ENCODE data around the gene ZC3H12A.

ZC3H12A gene

DNA sequence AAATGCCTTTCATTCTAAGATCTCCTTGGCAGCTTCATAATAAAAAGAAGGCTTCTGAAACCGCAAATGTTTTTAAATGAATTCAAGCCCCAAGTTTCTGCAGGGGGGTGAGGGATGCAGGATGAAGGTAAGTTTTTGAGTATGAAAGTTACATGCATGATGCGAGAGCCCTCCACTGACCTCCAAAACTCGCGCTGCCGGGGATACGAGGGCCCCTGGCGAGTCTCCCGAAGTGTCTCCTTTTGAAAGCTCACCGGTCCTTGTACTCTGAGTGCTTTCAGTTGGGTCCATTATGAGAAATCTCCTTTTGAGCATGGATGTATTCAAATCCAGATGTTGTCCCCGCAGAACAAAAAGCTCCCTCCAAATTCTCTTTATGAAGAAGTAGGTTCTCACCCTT, 18.9 kb upstream of the ZC3H12A start:
- no peak for DNase-seq (ENCODE audit: low read depth in 2 of 2)

DNA sequence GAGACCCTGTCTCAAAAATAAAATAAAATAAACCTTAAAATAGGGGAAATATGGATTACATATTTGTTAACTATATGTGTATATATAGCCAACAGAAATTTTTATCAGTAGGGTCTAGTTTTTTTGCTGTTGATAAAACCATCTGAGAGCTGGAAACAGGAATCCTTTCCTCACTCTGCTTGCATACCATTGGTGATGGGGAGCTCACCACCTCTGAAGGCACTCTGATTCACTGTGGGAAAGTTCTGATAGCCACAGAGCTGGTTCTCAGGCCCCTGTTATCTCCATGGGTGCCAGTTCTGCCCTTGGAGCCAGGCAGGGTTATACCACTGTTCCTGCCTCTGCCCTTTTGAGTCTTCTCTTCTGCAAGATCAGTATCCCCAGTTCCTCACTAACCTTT, 17.8 kb upstream of the ZC3H12A start:
- no peak for DNase-seq (ENCODE audit: low read depth in 2 of 2)

DNA sequence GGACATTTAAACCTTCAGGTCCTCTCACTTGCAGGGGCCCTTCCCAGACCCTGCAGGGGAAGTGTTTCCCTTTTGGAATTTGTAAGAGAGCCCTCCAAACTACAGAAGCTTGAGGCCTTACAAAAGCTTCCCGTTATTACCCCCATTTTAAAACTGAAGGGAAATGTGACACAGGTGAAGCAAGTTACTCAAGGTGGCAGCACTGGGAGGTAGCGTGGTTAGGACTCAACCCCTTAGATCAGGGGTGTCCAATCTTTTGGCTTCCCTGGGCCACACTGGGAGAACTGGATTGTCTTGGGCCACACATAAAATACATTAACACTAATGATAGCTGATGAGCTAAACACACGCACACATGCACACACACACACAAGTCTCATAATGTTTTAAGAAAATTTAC, 15.8 kb upstream of the ZC3H12A start:
- DNase-seq (ENCODE audit: low read depth in 2 of 2) = no peak

DNA sequence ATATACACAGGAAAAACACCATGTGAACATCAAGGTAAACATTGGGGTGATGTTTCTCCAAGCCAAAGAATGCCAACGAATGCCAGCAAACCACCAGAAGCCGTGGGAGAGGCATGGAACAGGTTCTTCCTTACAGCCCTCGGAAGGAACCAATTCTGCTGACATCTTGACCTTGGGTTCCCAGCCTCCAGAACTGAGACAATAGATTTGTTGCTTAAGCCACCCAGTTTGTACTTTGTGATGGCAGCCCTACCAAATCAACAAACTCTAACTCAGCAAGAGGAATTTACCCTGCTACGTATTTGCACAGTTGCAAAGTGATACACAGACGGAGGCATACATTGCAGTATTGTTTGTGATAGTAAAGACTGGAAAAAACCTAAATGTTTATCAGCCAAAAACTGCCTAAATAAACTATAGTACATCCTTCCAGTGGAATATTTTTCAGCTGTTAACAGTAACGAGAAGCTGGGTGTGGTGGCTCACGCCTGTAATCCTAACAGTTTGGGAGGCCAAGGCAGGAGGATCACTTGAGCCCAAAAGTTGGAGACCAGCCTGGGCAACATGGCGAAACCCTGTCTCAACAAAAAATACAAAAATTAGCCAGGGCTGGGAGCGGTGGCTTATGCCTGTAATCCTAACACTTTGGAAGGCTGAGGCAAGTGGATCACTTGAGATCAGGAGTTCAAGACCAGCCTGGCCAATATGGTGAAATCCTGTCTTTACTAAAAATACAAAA, 12.5 kb upstream of the ZC3H12A start:
- DNase-seq (ENCODE audit: low read depth in 2 of 2) = no peak

GRCh38 chr1:37464443-37464842, 9.9 kb upstream of the ZC3H12A start:
- no peak for DNase-seq (ENCODE audit: low read depth in 2 of 2)

DNA sequence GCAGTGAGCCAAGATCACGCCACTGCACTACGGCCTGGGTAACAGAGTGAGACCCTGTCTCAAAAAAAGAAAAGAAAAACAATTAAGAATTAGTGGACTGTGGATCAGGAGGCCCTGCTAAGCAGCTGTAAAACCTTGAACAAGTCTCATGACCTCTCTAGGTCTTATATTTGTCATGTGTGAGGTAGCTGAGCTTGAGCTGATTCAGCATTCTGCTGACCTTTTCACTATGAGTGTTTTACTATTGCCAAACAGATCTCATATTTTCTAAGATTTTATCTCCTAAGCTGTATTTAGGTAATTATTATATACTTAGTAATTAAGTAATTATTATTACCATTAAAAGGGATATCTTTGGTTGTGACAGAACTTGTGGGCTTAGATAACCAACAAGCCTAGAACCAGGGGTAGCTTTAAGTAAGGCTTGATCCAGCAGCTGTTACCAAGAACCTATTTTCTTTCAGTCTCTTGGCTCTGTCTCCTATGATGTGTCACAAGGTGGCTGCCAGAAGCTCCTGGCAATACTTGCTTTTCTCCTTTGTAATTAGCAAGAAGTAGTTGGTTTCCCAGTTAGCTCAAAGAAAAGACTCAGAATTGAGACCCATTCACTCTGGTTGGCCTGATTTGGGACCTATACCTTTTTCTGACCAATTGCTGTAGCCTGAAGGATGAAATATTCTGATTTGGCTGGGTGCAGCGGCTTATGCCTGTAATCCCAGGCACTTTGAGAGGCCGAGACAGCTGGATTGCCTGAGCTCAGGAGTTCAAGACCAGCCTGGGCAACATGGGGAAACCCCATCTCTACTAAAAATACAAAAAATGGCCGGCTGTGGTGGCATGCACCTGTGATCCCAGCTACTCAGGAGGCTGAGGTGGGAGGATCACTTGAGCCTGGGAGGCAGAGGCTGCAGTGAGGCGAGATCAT, 8.5 kb upstream of the ZC3H12A start:
- DNase-seq (ENCODE audit: low read depth in 2 of 2) = no peak

- no peak for DNase-seq (ENCODE audit: low read depth in 2 of 2)
Measured at GRCh38 chr1:37468037-37468436, 6.3 kb upstream of the ZC3H12A start.

- DNase-seq (ENCODE audit: low read depth in 2 of 2) = no peak
Measured at GRCh38 chr1:37469386-37469785, 5.0 kb upstream of the ZC3H12A start.

- no peak for DNase-seq (ENCODE audit: low read depth in 2 of 2)
Measured at GRCh38 chr1:37471345-37472231, 2.8 kb upstream of the ZC3H12A start.

- DNase-seq (ENCODE audit: low read depth in 2 of 2) = no peak
Measured at GRCh38 chr1:37472281-37472680, 2.1 kb upstream of the ZC3H12A start.

DNA sequence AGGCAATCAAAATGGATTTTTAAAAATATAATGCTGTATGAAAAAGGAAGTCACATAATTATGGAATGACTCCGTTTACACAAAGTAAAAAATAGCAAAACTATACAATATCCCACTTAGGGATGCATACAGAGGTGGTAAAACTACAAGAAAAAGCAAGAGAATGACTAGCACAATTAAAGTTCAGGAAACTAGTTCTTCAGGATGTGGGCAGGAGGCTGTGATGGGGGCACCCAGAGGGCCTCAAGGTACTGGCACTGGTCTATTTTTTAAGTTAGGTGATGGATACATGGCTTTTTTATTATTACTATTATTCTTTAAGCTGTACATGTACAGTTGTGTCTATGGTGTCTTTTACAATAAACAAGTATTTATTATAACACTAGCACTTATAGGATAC, 1.4 kb upstream of the ZC3H12A start:
- no peak for DNase-seq (ENCODE audit: low read depth in 2 of 2)

DNA sequence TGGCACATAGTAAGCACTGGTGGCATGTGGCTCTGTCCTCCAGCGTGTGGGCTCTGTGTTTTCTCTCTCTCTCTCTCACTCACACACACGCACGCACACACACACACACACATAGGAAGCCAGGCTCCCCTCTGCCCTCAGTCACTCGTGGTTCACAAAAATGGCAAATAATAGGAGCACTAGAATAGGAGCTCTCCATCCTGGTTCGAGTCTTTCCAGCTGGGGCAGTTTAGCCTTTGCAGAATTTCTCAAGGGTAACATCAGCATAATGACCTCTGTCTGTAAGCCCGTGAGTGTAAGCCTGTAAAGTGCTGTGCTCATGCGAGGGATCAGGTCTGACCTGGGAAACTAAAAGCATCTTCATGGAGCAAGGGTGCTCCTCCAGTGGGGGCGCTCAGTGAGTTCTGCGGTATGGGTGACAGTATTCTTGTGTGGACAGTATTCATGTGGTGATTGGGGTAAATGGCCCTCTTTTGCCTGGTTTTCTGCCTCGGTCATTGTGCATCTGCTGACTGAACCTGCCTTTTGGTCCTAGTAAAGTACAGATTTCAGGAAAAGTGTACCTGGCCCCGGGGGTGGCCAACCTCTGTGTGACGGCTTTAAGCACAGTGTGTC, 842 bp upstream of the ZC3H12A start:
- no peak for DNase-seq (ENCODE audit: low read depth in 2 of 2)

GRCh38 chr1:37474697-37475379, 458 bp downstream of the ZC3H12A start:
- DNase-seq (ENCODE audit: low read depth in 2 of 2) = no peak

- no peak for DNase-seq (ENCODE audit: low read depth in 2 of 2)
Measured at GRCh38 chr1:37475380-37476086, 1.2 kb downstream of the ZC3H12A start.

DNA sequence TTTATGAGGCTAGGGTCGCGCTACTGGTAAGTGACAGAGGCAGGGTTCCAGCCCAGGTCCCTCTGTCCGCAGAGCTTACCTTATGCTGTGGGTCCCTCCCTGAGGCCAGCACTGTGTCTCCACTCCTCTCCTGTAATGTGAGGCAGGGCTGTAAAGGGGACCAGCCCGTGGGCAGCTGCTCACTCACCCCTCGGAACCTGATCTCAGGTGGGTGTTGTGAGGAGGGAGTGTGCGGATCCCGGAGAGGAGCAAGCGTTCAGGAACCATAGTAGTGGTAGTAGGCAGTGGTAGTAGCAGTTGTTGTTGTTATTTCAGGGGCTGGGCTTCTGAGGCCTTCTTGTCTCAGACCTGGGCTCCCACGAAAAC, 1.7 kb downstream of the ZC3H12A start:
- no peak for DNase-seq (ENCODE audit: low read depth in 2 of 2)

GRCh38 chr1:37476460-37477197, 2.2 kb downstream of the ZC3H12A start:
- no peak for DNase-seq (ENCODE audit: low read depth in 2 of 2)

DNA sequence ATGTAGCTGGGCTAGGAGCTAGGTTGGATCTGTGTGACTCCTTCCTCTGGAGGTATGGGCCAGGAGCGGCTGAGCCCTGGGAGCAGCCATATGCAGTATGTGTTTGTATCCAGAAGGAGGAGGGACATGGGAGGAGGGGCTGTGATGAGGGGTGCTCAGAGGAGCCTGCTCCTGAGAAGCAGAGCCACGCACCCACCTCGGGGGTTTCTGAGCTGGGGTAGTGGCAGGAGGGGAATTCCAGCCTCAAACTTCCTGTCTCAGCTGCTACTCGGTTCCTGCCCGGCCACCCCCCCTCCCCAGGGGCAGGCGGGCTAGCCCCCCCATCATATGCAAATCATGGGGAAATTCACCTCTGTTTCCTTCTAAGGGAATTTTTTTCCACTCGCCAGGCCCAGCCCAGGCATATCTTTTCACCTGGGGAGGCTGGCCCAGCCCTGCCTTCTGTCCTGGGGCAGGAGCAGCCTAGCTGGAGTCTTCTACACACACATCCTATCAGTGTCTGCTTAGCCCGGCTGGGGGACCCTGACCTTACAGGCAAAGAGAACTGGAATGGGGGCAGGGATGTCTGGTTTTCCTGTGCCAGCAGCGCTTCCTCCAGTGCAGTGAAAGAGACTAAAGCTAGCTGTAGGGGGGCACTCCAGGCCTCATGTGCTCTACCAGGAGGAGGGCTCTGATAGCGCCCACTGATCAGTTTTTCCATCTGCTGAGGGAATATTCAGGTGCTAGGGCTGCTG, 3.0 kb downstream of the ZC3H12A start:
- DNase-seq (ENCODE audit: low read depth in 2 of 2) = peak; percentile 77 to 78

GRCh38 chr1:37477946-37478345, 3.6 kb downstream of the ZC3H12A start:
- DNase-seq (ENCODE audit: low read depth in 2 of 2) = no peak

DNA sequence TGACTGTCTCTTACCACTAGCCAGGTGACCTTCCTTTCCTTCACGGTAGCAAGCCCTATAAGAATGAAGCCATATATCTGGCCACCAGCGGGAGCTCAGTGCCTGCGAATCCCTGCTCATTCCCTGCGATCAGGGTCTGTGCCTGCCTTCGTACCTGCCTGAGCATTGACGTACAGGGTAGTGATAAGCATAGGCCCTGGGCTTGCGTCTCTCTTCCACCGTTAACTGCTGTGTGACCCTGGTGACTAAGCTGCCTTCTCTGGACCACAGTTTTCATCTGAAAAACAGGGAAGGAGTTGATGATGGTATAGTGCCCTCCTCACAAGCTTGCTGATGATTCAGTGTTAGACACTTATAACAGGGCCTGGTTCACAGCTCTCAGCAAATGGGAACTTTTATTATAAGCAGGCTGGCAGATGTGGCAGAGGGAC, 4.1 kb downstream of the ZC3H12A start:
- no peak for DNase-seq (ENCODE audit: low read depth in 2 of 2)

Measured in activated CD4-positive, alpha-beta T cell treated with anti-CD3 and anti-CD28 coated beads for 24 hours (primary cell).